Panc1 (cell line): ENCODE data around the gene PRKCB. TPM values are rescaled to one million over a fixed set of nuclear protein-coding genes. Genes with fewer than 3 reads are reported as not detected.

Experiments used
- ATAC-seq: fragments of 200-7000 bp; cut with Tn5 transposase; 2 replicates; pipeline ENCODE4 v1.9.1; 2020; ENCODE audit warnings: mild to moderate bottlenecking, moderate library complexity
- BruUV-seq: library from RNA; stranded (reverse); fragments of 400-500 nt; replicated peaks from 2 replicates; lab custom pipeline; 2021; lab: Mats Ljungman, UMichigan
- CTCF ChIA-PET: fragments of 300-600 bp; sonication (Branson Sonifier 250); formaldehyde crosslinking; loops from one replicate; lab custom pipeline; 2022; ENCODE audit warnings: antibody characterized with exemption; lab: Charles Lee
- POLR2A ChIA-PET: fragments of 300-600 bp; sonication (Branson Sonifier 250); formaldehyde crosslinking; loops from one replicate; lab custom pipeline; 2022; ENCODE audit warnings: antibody characterized with exemption; lab: Charles Lee
- DNase-seq: peaks from one replicate; pipeline ENCODE4 v3.0.0-alpha.2; 2010; ENCODE audit warnings: low read depth, low spot score
- H3K27ac ChIP-seq: 2 replicates; pipeline ENCODE4 v1.5.1; 2011; ENCODE audit warnings: mild to moderate bottlenecking, low read length, inconsistent platforms
- H3K27me3 ChIP-seq: fragments of 200-500 bp; sonication (Bioruptor generic); 2 replicates; pipeline ENCODE4 v1.6.0; 2014; ENCODE audit warnings: low read length, inconsistent platforms; ENCODE audit not compliant: control insufficient read depth, insufficient read depth
- H3K36me3 ChIP-seq: fragments of 200-500 bp; sonication (Bioruptor generic); 2 replicates; pipeline ENCODE4 v1.5.1; 2014; ENCODE audit warnings: inconsistent platforms, mild to moderate bottlenecking, low read length, moderate library complexity; ENCODE audit not compliant: control insufficient read depth, insufficient read depth
- H3K4me1 ChIP-seq: 2 replicates; pipeline ENCODE4 v1.5.1; 2011; ENCODE audit warnings: inconsistent platforms, mild to moderate bottlenecking, low read length, moderate library complexity; ENCODE audit not compliant: control insufficient read depth, insufficient read depth
- H3K4me3 ChIP-seq, 2 experiments: 2 replicates each; pipeline ENCODE4 v1.5.1; 2011 to 2012; ENCODE audit warnings: low read depth in 2 of 2, low read length in 2 of 2, mild to moderate bottlenecking in 2 of 2, inconsistent platforms in 1 of 2, moderate library complexity in 1 of 2
- H3K9me3 ChIP-seq: fragments of 200-500 bp; sonication (Bioruptor generic); 2 replicates; pipeline ENCODE4 v1.5.1; 2014; ENCODE audit warnings: low read depth, mild to moderate bottlenecking, inconsistent platforms, low read length, moderate library complexity; ENCODE audit not compliant: control insufficient read depth, insufficient read depth
- CTCF ChIP-seq: fragments of 450-650 bp; IDR thresholded peaks from 2 replicates; pipeline ENCODE4 v1.5.1; 2017; ENCODE audit warnings: mild to moderate bottlenecking
- POLR2AphosphoS5 ChIP-seq: IDR thresholded peaks from 2 replicates; pipeline ENCODE4 v1.6.1; 2012; ENCODE audit warnings: mild to moderate bottlenecking, low read depth, low read length, moderate library complexity
- REST ChIP-seq, 2 experiments: IDR thresholded peaks; 2 replicates each; pipeline ENCODE4 v1.6.1; 2011 to 2012; ENCODE audit warnings: low read depth in 2 of 2, control low read depth in 1 of 2, low read length in 1 of 2, mild to moderate bottlenecking in 1 of 2, moderate library complexity in 1 of 2; ENCODE audit not compliant: insufficient read depth in 1 of 2
- SIN3A ChIP-seq: IDR thresholded peaks from 2 replicates; pipeline ENCODE4 v1.6.1; 2012; ENCODE audit warnings: low read depth, mild to moderate bottlenecking, low read length, moderate library complexity, borderline replicate concordance; ENCODE audit not compliant: insufficient read depth
- TCF7L2 ChIP-seq: IDR thresholded peaks from 2 replicates; pipeline ENCODE4 v1.6.1; 2011; ENCODE audit warnings: mild to moderate bottlenecking, low read depth, low read length, inconsistent platforms
- in situ Hi-C: cut with HindIII; loops from 2 replicates; pipeline ENCODE4 v1.10.0; 2016; ENCODE audit warnings: low sequenced_read_pairs, low pct_unique_long_range_greater_than_20kb
- intact Hi-C: fragments of 100-400 bp; cut with micrococcal nuclease; formaldehyde crosslinking; loops from one replicate; pipeline ENCODE4 v1.10.0; 2022; ENCODE audit not compliant: unreplicated experiment
- total RNA-seq: library from RNA; stranded (reverse); gene quantifications from one replicate; pipeline ENCODE4 v1.2.1, GENCODE V29; 2021; ENCODE audit not compliant: unreplicated experiment

Gene PRKCB
- total RNA-seq, 1 experiment from 2014 or later, result 0.41 TPM

GRCh38 chr16:24228514-24228913 is 392.7 kb downstream of the PRKCB start:
- DNase-seq, result no peak
- no TSS peak for BruUV-seq
- ChIA-PET POLR2A (no interaction called here), CTCF (no interaction called here)
- TF ChIP-seq REST (IDR thresholded peaks at IDR 0.05; ENCODE audit: insufficient read depth in 1 of 2, low read depth in 2 of 2, low read length in 1 of 2), result no peak
- no peak for TF ChIP-seq TCF7L2
- no peak for TF ChIP-seq CTCF
- no peak for TF ChIP-seq POLR2AphosphoS5
- no peak for TF ChIP-seq SIN3A
- Histone ChIP-seq H3K9me3 (no peaks in the 10 kb centered on the region), H3K4me3 (no peak overlapping the region), H3K27ac (no peak overlapping the region), H3K4me1 (no peaks in the 10 kb centered on the region), H3K36me3 (no peaks in the 10 kb centered on the region), H3K27me3 (0 out of 2 replicates have a peak, but pooled peaks cover 8% of the 10 kb centered on the region)
- intact Hi-C loops (no loop called here), in situ Hi-C loops (no loop called here)
- ATAC-seq, result no peak

GRCh38 chr16:24232936-24233335 is 397.2 kb downstream of the PRKCB start:
- Histone ChIP-seq H3K9me3 (no peaks in the 10 kb centered on the region), H3K36me3 (no peaks in the 10 kb centered on the region), H3K4me3 (no peak overlapping the region), H3K27ac (no peak overlapping the region), H3K4me1 (no peaks in the 10 kb centered on the region), H3K27me3 (0 out of 2 replicates have a peak, but pooled peaks cover 9% of the 10 kb centered on the region)
- POLR2A ChIA-PET, result no interaction called here
- DNase-seq (no peak), ATAC-seq (no peak)
- in situ Hi-C loops (no loop called here), intact Hi-C loops (no loop called here)
- BruUV-seq, result no TSS peak
- CTCF ChIA-PET, result interaction anchor here (0.6 kb wide), 1 partner anchor 21 kb away, joined by 3 read pairs; no protein-coding TSS in a partner anchor
- TF ChIP-seq CTCF (no peak), POLR2AphosphoS5 (no peak), TCF7L2 (no peak), REST (IDR thresholded peaks at IDR 0.05; ENCODE audit: insufficient read depth in 1 of 2, low read depth in 2 of 2, low read length in 1 of 2) (no peak), SIN3A (no peak)
